Gastroesophageal sphincter (tissue), 4 donors: Measurements from ENCODE around the gene TTLL1. TPM values are rescaled to one million over a fixed set of nuclear protein-coding genes. Genes with fewer than 3 reads are reported as not detected.
A peak's percentile ranks its signal among the peaks of the same experiment; 100 is the strongest.

Experiments used
- ATAC-seq: fragments of 150-250 bp; one replicate; pipeline ENCODE4 v1.9.1; 2016; ENCODE audit warnings: mild to moderate bottlenecking, moderate library complexity
- H3K27ac ChIP-seq, 4 donors: fragments of 200-600 bp; sonication (generic) in 3 of 4; 1 replicate in 3 of 4; 2 replicates in 1 of 4; pipeline ENCODE4 v1.5.1; 2016 to 2019
- H3K27me3 ChIP-seq: fragments of 200-600 bp; sonication (generic); one replicate; pipeline ENCODE4 v1.5.1; 2019
- H3K36me3 ChIP-seq, 2 donors: fragments of 200-600 bp; sonication (generic); one replicate each; pipeline ENCODE4 v1.5.1; 2019; ENCODE audit warnings: control low read depth in 1 of 2
- H3K4me1 ChIP-seq, 3 donors: fragments of 200-600 bp; sonication (generic); 1 replicate in 2 of 3; 2 replicates in 1 of 3; pipeline ENCODE4 v1.5.1; 2016 to 2019; ENCODE audit warnings: control low read depth in 2 of 3
- H3K4me3 ChIP-seq, 2 donors: fragments of 200-600 bp; sonication (generic); one replicate each; pipeline ENCODE4 v1.5.1; 2019; ENCODE audit warnings: mild to moderate bottlenecking in 1 of 2, moderate library complexity in 1 of 2
- H3K9me3 ChIP-seq, 3 donors: fragments of 200-600 bp; sonication (generic); one replicate each; pipeline ENCODE4 v1.5.1; 2017 to 2019; ENCODE audit warnings: control low read depth in 2 of 3
- CTCF ChIP-seq, 4 experiments: fragments of 200-600 bp in 2 of 4; fragments of 450-650 bp in 2 of 4; sonication (generic) in 1 of 4; IDR thresholded peaks; one replicate each; pipeline ENCODE4 v1.5.1; 2017 to 2019; ENCODE audit warnings: antibody characterized with exemption in 4 of 4, mild to moderate bottlenecking in 2 of 4, moderate library complexity in 2 of 4
- EP300 ChIP-seq: sonication (generic); formaldehyde crosslinking; IDR thresholded peaks from one replicate; pipeline ENCODE4 v1.6.1; 2017; ENCODE audit warnings: antibody characterized with exemption, mild to moderate bottlenecking
- POLR2A ChIP-seq, 2 donors: fragments of 450-650 bp; IDR thresholded peaks; one replicate each; pipeline ENCODE4 v1.6.1; 2017; ENCODE audit warnings: antibody characterized with exemption in 2 of 2, mild to moderate bottlenecking in 2 of 2, moderate library complexity in 1 of 2
- POLR2AphosphoS5 ChIP-seq: sonication (generic); formaldehyde crosslinking; IDR thresholded peaks from one replicate; pipeline ENCODE4 v1.6.1; 2017; ENCODE audit warnings: antibody characterized with exemption
- WGBS, 2 donors: methylation state at CpG; one replicate each; pipeline ENCODE4 v1.1.5; 2018; ENCODE audit warnings: low coverage in 1 of 2; 5-methylcytosine and 5-hydroxymethylcytosine counted together
- total RNA-seq, 4 donors: library from RNA; depleted of rRNA; stranded (reverse); fragments of >200 nt; gene quantifications; one replicate each; pipeline ENCODE4 v1.1.0, GENCODE V29; 2016

TTLL1 gene
- total RNA-seq, 4 donors from 2014 or later: 3.9 to 8.0 (median 5.4) TPM

DNA sequence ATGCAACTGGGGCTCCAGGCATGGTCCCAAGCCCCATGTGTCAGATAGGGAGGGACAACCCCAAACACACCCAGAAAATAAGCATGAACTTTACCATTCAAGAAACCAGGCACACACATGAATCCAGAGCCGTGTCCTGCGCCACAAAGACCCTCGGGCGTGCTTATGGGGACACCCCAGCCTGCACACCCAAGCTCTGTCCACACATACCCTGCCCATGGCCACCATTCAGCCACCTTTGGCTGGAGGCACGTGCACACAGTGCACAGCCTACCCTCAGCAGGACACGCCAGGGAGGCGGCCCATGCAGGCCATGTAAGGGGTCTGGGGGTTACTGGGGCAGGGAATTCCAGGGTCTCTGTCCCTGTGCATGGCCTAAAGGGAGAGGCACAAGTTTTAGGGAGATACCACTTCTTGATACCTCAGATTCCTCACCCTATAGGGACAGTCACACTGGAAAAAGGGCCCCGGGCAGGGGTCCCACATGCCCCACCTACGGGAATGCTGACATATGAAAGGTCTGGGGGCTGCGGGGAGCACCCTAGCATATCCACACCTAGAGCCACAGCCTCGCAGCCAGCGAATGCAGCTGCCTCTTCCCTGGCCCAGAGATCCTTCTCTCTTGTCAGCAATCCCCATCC, 94.8 kb downstream of the TTLL1 start:
- TF ChIP-seq EP300 (no peak), POLR2AphosphoS5 (no peak), CTCF (IDR thresholded peaks at IDR 0.05) (no peak), POLR2A (IDR thresholded peaks at IDR 0.05) (no peak)
- no peaks in the 10 kb centered on the region for H3K27me3 ChIP-seq
- no peaks in the 10 kb centered on the region for H3K36me3 ChIP-seq
- H3K9me3 ChIP-seq: no peaks in the 10 kb centered on the region
- peak overlapping the region; percentile 89 to 93 (median 92) for H3K27ac ChIP-seq
- no peak for ATAC-seq
- peak overlapping the region; percentile 41 to 47 for H3K4me3 ChIP-seq
- WGBS, 2 donors: 43 to 67% methylated on average over 3 to 4 of the region's 12 CpGs
- H3K4me1 ChIP-seq: peaks cover 7 to 90% (median 64%) of the 10 kb centered on the region in 3 donors

DNA sequence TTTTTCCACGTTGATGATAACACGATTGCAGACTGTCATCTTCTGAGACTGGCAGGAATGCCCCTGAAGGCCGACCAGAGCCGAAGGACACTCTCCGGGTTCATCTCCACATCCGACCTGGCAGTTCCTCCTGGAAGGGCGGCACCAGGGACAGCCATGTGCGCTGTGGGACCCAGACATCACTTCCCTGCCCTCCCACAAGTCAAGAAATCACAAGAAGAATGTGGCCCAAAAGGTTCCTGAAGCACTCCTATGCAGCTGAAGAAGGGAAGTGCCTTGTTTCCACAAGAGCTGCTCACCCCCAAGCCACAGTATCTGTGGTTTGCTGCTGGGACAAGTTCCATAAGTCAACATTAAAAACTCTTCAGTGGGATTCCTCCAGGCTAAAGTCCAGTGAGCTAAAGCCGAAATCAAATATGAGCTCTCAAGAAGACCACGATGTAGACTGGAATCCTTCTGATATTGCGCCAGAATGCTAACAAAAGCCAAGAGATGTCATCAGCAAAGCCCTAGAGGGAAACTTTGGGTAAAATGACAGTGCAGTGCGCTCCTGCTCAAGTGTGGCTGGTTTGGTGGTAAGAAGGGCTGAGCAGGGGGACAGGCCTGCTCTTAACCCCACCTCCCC, 95.4 kb downstream of the TTLL1 start:
- Histone ChIP-seq H3K27ac (peak overlapping the region; percentile 89 to 93 (median 92)), H3K27me3 (no peaks in the 10 kb centered on the region), H3K4me1 (peaks cover 7 to 94% (median 64%) of the 10 kb centered on the region in 3 donors), H3K9me3 (no peaks in the 10 kb centered on the region), H3K36me3 (no peaks in the 10 kb centered on the region), H3K4me3 (peak overlapping the region; percentile 41 to 47)
- 34 to 40% methylated on average over 1 to 5 of the region's 12 CpGs for WGBS, 2 donors
- TF ChIP-seq POLR2AphosphoS5 (peak; percentile 61), EP300 (no peak), POLR2A (IDR thresholded peaks at IDR 0.05) (no peak), CTCF (IDR thresholded peaks at IDR 0.05) (no peak)
- ATAC-seq: peak; percentile 37

DNA sequence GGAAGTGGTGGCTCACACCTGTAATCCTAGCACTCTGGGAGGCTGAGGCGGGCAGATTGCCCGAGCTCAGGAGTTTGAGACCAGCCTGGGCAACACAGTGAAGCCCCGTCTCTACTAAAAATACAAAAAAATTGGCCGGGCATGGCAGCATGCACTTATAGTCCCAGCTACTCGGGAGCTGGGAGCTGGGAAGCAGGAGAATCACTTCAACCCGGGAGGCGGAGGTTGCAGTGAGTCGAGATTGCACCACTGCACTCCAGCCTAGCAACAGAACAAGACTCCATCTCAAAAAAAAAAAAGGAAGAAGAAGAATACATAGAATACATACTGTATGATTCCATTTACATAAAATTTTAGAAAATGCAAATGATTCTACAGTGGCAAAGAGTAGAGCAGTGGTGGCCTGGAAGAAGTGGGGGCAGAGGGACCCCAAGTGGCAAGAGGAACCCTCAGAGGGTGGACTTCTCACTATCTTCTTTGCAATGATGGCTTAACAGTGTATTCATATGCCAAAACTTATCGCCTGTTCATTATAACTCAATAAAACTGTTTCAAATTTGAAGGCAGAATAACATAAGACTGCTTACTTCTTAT, 96.2 kb downstream of the TTLL1 start:
- peak overlapping the region; percentile 8 to 47 for H3K4me3 ChIP-seq

DNA sequence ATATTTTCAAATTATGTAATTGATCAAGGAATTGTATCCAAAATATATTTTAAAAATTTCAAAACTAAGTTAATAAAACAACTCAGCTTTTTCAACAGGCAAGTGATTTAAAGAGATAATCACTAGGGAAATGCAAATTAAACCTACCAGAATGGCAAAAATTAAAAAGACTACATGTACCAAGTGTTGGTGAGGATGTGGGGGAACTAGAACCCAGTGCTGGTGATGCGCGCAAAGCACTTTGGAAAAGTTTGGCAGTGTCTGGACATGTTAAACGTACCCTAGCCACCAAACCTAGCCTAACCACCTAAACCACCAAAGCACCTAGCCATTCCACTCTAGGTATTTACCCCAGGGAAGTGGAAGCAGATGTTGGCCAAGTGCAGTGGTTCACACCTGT, 97.1 kb downstream of the TTLL1 start:
- H3K4me1 ChIP-seq: peaks cover 6 to 92% (median 52%) of the 10 kb centered on the region in 3 donors

More for the DNA sequence above, 96.2 kb downstream of the TTLL1 start:
- H3K27me3 ChIP-seq: no peaks in the 10 kb centered on the region
- peak overlapping the region; percentile 89 to 93 (median 92) for H3K27ac ChIP-seq
- no peak for ATAC-seq
- peaks cover 7 to 94% (median 61%) of the 10 kb centered on the region in 3 donors for H3K4me1 ChIP-seq
- no peaks in the 10 kb centered on the region for H3K9me3 ChIP-seq
- no peak for TF ChIP-seq EP300
- no peak for TF ChIP-seq POLR2A (IDR thresholded peaks at IDR 0.05)
- 53 to 69% methylated on average over 8 to 9 of the region's 9 CpGs for WGBS, 2 donors
- no peaks in the 10 kb centered on the region for H3K36me3 ChIP-seq

More for the DNA sequence above, 97.1 kb downstream of the TTLL1 start:
- H3K4me3 ChIP-seq: no peak overlapping the region
- ATAC-seq: no peak
- TF ChIP-seq CTCF (IDR thresholded peaks at IDR 0.05): no peak
- TF ChIP-seq EP300: no peak
- no peak for TF ChIP-seq POLR2A (IDR thresholded peaks at IDR 0.05)
- no peak for TF ChIP-seq POLR2AphosphoS5
- H3K36me3 ChIP-seq: no peaks in the 10 kb centered on the region
- H3K27ac ChIP-seq: peak overlapping the region in 3 of 4 donors; percentile 89 to 93 (median 91)
- H3K9me3 ChIP-seq: no peaks in the 10 kb centered on the region
- H3K27me3 ChIP-seq: no peaks in the 10 kb centered on the region
- 93 to 100% methylated on average over 2 to 3 of the region's 3 CpGs for WGBS, 2 donors
